CD4-positive, alpha-beta T cell treated with Interleukin-4 for 1 hour (primary cell): ENCODE results near the gene GNAO1.
"Not testable (repeated sequence)": the region's sequence is repeated elsewhere in the genome, so short reads cannot be mapped to it uniquely, and the experiment has no call there.

Source experiments
- DNase-seq, 2 donors: peaks; one replicate each; pipeline ENCODE4 v3.0.0-alpha.2; 2020 to 2022

The GNAO1 gene

DNA sequence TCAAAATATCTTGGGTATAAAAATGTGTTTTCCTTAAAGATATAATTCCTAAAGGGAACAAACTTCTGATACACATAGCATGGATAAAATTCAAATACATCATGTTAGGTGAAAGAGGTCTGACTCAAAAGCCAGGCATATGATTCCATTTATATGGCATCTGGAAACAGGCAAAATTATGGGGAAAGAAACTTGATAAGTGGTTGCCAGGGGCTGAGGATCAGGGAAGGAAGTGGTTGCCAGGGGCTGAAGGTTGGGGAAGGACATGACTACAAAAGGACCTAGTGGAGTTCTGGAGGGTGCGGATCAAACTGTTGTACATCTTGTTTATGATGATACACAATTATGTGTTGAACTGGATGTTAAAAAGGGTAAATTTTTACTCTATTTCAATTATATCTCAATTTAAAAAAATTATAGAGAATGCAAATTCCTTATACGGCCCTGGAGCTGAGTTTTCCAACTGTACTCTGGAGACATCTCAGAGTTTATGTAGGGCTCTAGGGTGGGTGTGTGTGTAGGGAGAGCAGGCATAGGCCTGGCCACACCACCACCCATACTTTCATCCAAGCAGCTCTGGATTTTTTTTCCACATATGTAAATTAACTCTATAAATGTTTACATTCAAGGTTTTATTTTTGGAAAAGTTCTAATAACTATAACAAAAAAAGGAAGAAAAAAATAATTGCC is 179.0 kb downstream of the GNAO1 start:
- no peak for DNase-seq

DNA sequence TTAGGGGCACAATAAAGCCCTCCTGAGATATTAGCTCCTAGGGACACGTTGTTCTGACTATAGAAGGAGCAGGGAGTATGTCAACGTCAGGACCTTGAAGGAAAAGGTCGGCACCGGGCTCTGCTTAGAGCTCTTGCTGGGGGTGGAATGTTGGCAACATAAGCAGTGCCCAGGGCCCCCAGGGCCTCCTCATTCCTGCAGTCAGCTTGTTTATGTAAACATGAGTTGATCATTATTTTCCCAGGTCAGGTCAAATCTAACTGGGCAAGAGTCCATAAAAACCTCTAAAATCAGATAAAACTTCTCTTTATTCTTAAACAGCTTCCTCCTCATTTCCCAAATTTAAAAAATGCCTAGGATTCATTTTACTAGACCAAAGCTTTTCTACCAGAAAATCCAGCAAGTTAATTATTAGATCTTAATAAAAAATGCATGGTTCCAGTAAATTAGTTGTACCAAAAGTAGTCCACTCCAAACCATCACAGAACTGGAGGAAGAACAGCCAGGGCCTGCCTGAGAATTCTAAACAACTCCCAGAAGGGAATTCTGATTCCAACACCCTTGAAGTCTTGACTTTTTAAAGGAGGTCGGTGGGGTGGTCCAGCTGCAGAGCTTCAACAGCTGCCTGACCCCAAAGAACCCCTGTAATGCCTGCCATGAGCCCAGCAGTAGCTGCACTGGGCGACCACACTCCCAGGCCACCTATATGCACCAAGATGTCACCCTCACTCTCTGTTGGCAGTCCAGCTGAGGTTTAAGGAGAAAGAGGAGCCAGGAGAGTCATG is 179.8 kb downstream of the GNAO1 start:
- no peak for DNase-seq

DNA sequence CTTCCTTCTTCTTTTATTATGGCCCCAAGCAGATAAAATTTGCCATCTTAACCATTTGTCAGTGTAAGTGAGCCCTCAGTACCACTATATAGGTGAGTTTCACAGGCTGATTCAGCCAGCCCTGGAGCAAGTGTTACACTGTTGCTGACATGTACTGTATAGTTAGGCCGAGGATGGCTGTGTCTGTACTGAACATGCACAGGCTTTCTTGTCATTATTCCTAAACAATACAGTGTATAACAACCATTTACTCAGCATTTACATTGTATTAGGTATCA is 180.3 kb downstream of the GNAO1 start:
- no peak for DNase-seq

DNA sequence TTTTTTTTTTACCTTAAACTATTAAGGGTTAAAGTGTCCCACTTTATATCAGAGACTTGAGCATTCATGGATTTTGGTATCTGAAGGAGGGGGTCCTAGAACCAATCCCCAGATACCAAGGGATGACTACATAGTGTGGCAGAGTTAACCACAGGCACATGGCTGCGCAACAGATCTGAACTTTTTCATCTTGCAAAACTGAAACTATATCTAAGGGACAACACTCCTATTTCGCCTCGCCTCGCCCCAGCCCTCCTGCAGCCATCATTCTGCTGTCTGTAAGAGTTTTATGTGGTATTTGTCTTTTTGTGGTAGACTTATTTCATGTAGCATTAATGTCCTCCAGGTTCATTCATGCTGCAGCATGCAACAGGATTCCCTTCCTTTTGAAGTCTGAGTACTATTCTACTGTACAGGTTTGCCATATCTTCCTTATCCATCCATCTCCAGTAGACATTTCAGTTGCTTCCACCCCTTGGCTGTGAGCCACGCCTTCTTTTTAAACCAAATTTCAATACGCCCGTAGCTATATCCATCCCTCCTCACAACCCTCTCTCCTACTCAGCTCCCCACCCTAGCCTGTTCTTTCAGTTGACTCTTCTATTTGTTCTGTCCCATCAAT is 180.8 kb downstream of the GNAO1 start:
- DNase-seq = no peak

DNA sequence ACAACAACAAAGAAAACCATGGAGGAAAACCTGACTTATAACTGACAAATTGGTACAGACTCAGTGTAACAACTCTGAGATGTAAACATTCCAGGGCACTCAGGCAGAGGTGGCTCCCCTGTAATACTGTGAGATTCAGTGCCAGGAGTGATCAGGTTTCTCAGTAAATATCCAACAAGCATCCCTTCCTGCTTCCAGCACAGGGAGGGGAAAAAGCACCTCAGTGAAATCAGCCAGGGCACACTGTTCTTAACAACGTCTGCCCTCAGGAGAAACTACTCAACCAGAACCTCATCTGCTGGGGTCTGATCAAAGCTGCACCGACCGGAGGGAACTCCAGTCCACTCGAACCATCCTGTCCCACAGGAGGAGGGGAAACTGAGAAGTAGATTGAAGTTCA is 181.7 kb downstream of the GNAO1 start:
- DNase-seq = no peak

DNA sequence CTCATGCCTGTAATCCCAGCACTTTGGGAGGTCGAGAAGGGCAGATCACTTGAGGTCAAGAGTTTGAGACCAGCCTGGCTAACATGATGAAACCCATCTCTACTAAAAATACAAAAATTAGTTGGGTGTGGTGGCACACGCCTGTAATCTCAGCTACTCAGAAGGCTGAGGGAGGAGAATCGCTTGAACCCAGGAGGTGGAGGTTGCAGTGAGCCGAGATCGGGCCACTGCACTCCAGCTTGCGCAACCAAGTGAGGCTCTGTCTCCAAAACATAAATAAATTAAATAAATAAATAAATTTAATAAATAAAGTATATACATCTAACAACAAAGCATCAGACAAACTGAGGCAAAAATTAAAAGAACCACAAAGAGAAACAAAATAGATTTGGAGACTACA is 184.5 kb downstream of the GNAO1 start:
- not testable (repeated sequence) for DNase-seq

DNA sequence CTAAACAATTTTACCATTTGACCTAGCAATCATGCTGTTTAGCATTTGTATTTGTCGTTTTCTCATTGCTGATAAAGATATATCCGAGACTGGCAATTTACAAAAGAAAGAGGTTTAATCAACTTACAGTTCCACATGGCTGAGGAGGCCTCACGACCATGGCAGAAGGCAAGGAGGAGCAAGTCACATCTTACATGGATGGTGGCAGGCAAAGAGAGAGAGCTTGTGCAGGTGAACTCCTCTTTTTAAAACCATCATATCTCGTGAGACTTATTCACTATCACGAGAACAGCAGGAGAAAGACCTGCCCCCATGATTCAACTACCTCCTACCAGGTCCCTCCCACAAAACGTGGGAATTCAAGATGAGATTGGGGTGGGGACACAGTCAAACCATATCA is 187.8 kb downstream of the GNAO1 start:
- not testable (repeated sequence) for DNase-seq

DNA sequence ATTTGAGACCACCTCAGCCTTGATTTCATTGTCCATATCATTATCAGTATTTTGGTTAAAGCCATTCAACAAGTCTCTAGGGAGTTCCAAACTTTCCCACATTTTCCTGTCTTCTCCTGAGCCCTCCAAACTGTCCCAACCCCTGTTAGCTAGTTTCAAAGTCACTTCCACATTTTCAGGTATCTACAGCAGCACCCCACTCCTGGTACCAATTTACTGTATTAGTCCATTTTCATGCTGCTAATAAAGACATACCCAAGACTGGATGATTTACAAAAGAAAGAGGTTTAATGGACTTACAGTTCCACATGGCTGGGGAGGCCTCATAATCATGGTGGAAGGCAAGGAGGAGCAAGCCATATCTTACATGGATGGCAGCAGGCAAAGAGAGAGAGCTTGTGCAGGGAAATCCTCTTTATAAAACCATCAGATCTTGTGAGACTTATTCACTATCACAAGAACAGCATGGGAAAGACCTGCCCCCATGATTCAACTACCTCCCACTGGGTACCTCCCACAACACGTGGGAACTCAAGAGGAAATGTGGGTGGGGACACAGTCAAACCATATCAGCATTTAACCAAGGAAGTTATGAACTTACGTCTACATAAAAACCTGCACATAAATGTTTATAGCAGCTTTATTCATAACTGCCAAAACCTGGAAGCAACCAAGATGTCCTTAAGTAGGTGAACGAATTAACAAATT is 189.6 kb downstream of the GNAO1 start:
- DNase-seq = not testable (repeated sequence)

DNA sequence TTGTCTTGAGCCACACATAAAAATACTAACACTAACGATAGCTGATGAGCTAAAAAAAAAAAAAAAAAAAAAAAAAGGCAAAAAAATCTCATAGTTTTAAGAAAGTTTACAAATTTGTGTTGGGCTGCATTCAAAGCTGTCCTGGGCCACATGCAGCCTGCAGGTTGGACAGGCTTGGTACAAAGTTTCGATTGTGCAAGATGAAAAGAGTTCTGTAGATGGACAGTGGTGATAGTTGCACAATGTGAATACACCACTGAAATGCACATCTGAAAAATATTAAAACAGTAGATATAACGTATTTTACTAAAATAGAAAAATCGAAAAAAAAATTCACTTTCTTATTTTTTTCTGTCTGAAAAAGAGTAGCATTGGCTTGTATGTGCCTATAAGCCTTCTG is 191.2 kb downstream of the GNAO1 start:
- no peak for DNase-seq

DNA sequence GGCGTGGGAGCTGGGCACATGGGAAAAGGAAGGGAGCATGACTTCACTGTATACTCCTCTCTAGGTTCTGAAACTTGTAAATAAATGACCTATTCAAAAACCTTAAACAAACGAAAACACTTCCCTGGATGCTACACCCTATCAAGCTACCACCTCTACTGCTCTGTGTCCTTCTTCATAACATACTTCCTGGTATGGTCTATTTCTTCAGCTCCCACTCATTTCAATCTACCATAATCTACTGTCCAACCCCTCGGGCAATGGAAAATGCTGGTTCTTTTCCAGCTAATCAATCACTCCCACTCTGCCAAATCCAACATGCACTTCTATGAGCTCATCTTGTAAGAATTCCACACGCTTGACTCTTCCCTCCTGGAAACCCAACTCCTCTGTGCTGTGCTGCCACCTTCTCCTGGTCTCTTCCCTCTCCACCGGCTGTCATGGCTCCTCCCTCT is 191.6 kb downstream of the GNAO1 start:
- no peak for DNase-seq

DNA sequence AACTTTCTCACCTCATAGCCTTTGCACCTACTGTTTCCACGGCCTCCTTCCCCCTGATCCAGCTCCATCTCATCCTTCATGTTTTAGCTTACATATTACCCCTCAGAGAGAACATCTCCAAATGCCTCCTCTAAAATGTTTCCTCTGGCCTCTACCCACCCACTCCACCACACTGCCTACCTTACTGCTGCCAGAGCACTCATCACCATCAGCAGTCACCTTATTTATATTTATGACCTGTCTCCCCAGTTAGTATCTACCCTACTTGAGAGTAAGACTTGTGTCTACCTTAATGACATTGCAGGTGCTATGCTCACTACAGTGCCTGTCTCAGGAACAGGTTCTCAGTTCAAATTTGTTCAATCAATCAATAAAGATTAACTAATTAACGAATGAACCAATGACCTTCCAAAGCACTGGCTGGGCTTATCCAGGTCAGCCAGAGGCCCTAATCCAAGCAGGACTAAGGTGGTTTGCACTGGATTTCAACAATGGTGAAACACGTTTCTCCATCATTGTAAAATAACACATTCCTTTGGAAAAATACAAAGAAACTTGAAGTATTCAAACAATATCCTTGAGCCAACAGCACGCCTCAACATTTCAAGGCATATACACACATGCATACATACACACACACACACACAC is 192.9 kb downstream of the GNAO1 start:
- DNase-seq = no peak

DNA sequence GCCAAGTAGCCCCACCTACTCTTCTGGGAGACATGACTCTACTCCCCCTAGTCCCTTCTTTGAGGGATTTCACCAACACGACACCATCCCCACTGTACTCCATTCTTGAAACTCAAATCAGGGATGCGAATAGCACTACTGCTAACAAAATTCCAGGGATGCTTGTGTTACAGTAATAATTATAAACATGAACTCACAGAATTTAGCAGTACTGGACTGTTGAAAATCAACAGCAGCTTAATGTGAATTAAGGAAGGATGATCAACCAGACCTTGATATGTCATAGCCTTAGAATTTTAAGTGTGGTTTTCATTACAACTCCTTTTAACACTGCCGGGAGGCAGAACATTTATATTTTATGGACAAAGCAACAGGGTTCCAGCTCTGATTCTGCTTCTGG is 196.1 kb downstream of the GNAO1 start:
- DNase-seq = no peak

DNA sequence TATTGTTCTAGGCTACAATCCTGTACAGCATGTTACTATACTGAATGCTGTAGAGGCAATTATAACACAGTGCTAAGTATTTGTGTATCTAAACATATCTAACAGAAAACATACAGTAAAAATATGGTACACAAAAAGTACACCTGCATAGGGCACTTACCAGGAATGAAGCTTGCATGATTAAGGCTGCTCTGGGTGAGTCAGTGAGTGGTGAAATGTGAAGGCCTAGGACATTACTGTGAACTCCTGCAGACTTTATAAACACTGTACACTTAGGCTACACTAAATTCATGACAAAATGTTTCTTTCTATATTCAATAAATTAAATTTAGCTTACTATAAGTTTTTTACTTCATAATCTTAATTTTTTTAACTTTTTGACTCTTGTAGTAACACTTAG is 196.9 kb downstream of the GNAO1 start:
- DNase-seq = no peak

DNA sequence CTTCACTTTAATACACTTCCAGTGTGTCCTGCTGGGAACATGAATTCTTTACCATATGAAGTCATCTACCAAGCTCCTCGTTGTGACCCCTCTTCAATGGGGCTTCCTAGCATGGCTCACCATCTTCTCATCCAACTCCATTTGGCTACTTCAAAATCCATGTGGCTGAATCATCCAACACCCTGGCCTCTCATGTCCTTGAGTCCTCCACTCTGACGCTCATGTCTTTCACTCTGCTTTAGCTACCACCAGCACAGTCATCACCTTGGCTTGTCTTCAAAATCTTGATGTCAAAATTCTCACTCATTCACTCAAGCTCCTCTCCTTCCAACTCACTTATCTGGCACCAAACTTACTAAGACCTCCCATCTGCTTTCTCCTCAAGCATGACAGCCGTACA is 198.3 kb downstream of the GNAO1 start:
- DNase-seq = no peak

DNA sequence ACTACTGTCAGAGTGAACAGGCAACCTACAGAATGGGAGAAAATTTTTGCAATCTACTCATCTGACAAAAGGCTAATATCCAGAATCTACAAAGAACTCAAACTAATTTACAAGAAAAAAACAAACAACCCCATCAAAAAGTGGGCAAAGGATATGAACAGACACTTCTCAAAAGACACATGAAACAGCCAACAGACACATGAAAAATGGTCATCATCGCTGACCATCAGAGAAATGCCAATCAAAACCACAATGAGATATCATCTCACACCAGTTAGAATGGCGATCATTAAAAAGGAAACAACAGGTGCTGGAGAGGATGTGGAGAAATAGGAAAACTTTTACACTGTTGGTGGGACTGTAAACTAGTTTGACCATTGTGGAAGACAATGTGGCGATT is 205.4 kb downstream of the GNAO1 start:
- not testable (repeated sequence) for DNase-seq

DNA sequence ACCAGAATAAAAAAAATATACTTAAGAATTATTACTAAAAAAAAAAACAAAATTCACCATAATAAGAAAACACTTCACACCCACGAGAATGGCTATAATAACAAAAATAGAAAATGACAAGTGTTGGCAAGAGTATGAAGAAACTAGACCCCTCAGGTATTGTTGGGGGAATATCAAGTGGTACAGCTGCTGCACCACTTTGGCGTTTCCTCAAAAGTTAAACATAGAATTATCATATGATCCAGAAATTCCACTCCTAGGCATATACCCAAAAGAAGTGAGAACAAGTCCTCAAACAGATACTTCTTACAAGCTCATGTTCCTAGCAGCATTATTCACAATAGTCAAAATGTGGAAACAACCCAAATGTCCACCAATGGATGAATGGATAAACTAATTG is 207.8 kb downstream of the GNAO1 start:
- no peak for DNase-seq

DNA sequence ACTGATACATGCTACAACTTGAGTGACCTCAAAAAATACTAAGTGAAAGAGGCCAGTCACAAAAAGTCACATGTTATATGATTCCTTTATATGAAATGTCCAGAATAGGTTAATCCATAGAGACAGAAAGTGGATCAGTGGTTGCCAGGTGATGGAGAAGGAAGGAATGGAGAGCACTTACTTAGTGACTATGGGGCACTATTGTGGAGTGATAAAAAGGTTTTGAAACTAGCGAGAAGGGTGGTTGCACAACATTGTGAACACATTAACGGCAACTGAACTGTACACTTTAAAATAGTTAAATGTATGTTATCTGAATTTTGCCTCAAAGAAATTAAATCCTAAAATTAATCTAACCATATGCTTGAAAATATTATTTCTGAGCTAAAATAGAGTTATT is 208.2 kb downstream of the GNAO1 start:
- no peak for DNase-seq

DNA sequence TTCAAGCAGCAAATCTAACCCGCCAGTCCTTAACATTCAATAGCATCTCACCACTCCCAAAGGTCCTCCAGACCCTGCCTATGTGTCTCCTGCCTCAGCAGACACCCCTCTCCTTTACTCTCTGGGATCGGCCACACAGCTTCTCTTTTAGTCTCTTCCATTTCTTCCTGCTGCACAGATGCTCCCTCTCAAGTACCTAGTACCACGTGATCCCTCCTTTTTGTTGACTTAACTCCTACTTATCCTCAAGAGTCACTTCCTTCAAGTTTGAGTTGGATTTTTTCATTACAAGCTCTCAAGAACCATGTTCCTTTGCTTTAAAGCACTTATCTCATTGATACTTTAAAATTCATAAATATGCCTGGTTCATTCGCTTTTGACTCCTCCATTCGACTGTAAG is 209.2 kb downstream of the GNAO1 start:
- DNase-seq = no peak

DNA sequence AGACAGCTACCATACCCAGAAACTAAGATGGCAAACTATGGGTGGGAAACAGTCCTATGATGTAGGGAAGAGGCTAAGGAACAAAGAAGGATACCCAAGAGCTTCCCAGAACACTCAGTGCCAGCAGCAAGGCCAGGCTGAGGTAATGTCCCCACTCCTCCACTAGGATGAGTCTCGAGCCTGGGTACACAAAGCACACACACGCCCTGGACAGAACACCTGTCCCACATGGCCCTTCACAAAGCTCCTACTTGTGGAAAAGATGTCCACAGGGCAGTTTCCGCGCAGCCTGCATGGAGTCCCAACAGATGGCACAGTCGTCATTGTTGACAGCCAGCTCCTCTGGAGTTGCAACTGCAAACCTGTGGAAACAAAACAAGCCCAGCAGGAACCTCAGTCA is 210.2 kb downstream of the GNAO1 start:
- DNase-seq = no peak

DNA sequence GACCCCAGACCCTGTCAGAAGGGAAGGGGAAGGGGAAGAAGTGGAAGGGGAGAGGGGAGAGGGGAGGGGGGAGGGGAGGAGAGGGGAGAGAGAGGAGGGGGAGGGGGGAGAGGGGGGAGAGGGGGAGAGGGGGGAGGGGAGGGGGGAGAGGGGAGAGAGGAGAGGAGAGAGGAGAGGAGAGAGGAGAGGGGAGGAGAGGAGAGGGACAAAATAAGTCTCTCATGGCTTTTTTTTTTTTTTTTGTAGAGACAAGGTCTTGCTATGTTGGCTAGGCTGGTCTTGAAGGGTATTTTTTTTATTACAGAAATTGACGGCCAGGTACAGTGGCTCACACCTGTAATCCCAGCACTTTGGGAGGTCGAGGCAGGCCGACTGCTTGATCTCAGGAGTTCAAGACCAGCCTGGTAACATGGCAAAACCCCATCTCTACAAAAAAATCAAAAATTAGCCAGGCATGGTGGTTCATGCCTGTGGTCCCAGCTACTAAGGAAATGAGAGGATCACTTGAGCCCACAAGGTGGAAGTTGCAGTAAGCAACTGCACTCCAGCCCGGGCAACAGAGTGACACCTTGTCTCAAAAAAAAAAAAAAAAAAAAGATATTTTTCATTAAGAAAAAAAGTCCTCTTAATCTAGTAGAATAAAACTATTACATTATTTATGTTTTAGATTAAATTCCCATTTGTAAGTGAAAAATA is 214.8 kb downstream of the GNAO1 start:
- DNase-seq = no peak
